ENCODE results near the gene RRP1B.

DNA sequence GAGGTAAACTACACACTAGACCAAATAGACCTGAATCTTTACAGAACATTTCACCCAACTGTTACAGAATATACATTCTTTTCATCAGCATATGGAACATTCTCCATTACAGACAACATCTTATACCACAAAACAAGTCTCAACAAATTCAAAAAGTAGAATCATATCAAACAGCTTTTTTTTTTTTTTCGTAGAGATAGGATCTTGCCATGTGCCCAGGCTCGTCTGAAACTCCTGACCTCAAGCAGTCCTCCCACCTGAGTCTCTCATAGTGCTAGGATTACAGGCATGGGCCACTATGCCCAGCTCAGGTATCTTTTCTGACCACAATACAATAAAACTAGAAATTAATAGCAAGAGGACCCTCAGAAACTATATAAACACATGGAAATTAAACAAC, 36.6 kb upstream of the RRP1B start:
- TF ChIP-seq POLR2A (IDR thresholded peaks at IDR 0.05; ENCODE audit: low read length) (no peak), GATA1 (IDR thresholded peaks at IDR 0.05; ENCODE audit: low read depth, low read length) (no peak)
